ENCODE measurements around the gene DNAJB14. TPM values are rescaled to one million over a fixed set of nuclear protein-coding genes. Genes with fewer than 3 reads are reported as not detected.

DNAJB14 gene
- total RNA-seq, 1 donor from 2014 or later: 24.3 TPM

- Histone ChIP-seq H3K36me3 (peaks cover 0 to 6% of the 10 kb centered on the region in 2 donors), H3K27me3 (no peaks in the 10 kb centered on the region), H3K4me1 (peaks cover 64% of the 10 kb centered on the region), H3K9me3 (no peaks in the 10 kb centered on the region), H3K4me3 (peak overlapping the region; percentile 79 to 81), H3K27ac (peak overlapping the region; percentile 95)
- no peak for DNase-seq (ENCODE audit: extremely low spot score in 2 of 2)
- no peak for TF ChIP-seq CTCF (IDR thresholded peaks at IDR 0.05)
- no peak for TF ChIP-seq POLR2A (IDR thresholded peaks at IDR 0.05)
- no peak for TF ChIP-seq POLR2AphosphoS5 (IDR thresholded peaks at IDR 0.05; ENCODE audit: insufficient read depth in 1 of 2, low read depth in 1 of 2)
- intact Hi-C loops (cut with DNase I): loop anchor here (5.0 kb wide), 1 partner anchor 54 kb away; the partner anchor contains the start of gene LAMTOR3
These were observed 581 bp downstream of the DNAJB14 start for GRCh38 chr4:99945718-99946355.

- no peak for DNase-seq (ENCODE audit: extremely low spot score in 2 of 2)
- H3K36me3 ChIP-seq: peaks cover 0 to 6% of the 10 kb centered on the region in 2 donors
- H3K4me1 ChIP-seq: peaks cover 62% of the 10 kb centered on the region
- TF ChIP-seq POLR2AphosphoS5 (IDR thresholded peaks at IDR 0.05; ENCODE audit: insufficient read depth in 1 of 2, low read depth in 1 of 2) (no peak), POLR2A (IDR thresholded peaks at IDR 0.05) (no peak), CTCF (IDR thresholded peaks at IDR 0.05) (no peak)
- H3K27ac ChIP-seq: no peak overlapping the region
- intact Hi-C loops (cut with DNase I): loop anchor here (5.0 kb wide), 1 partner anchor 557 kb away; no protein-coding TSS in a partner anchor
- no peaks in the 10 kb centered on the region for H3K9me3 ChIP-seq
- H3K27me3 ChIP-seq: no peaks in the 10 kb centered on the region
- H3K4me3 ChIP-seq: no peak overlapping the region
These were observed 2.4 kb downstream of the DNAJB14 start for GRCh38 chr4:99943904-99944437.

- Histone ChIP-seq H3K36me3 (peaks cover 0 to 7% of the 10 kb centered on the region in 2 donors), H3K4me1 (peaks cover 16% of the 10 kb centered on the region), H3K27me3 (no peaks in the 10 kb centered on the region), H3K9me3 (peaks cover 17% of the 10 kb centered on the region), H3K27ac (no peak overlapping the region), H3K4me3 (no peak overlapping the region)
- TF ChIP-seq POLR2AphosphoS5 (IDR thresholded peaks at IDR 0.05; ENCODE audit: insufficient read depth in 1 of 2, low read depth in 1 of 2) (no peak), CTCF (IDR thresholded peaks at IDR 0.05) (no peak), POLR2A (IDR thresholded peaks at IDR 0.05) (no peak)
- intact Hi-C loops (cut with DNase I): no loop called here
- no peak for DNase-seq (ENCODE audit: extremely low spot score in 2 of 2)
These were observed 8.1 kb downstream of the DNAJB14 start for GRCh38 chr4:99938243-99938753.

- no peak for TF ChIP-seq CTCF (IDR thresholded peaks at IDR 0.05)
- no peak for TF ChIP-seq POLR2AphosphoS5 (IDR thresholded peaks at IDR 0.05; ENCODE audit: insufficient read depth in 1 of 2, low read depth in 1 of 2)
- TF ChIP-seq POLR2A (IDR thresholded peaks at IDR 0.05): no peak
- H3K27ac ChIP-seq: no peak overlapping the region
- peaks cover 0 to 7% of the 10 kb centered on the region in 2 donors for H3K36me3 ChIP-seq
- no peaks in the 10 kb centered on the region for H3K4me1 ChIP-seq
- intact Hi-C loops (cut with DNase I): no loop called here
- no peak overlapping the region for H3K4me3 ChIP-seq
- no peak for DNase-seq (ENCODE audit: extremely low spot score in 2 of 2)
- no peaks in the 10 kb centered on the region for H3K27me3 ChIP-seq
- peaks cover 17% of the 10 kb centered on the region for H3K9me3 ChIP-seq
These were observed 11.5 kb downstream of the DNAJB14 start for GRCh38 chr4:99934891-99935290.

- intact Hi-C loops (cut with DNase I): no loop called here
- H3K9me3 ChIP-seq: peaks cover 3% of the 10 kb centered on the region
- no peaks in the 10 kb centered on the region for H3K27me3 ChIP-seq
- peaks cover 0 to 3% of the 10 kb centered on the region in 2 donors for H3K36me3 ChIP-seq
- H3K4me3 ChIP-seq: no peak overlapping the region
- no peaks in the 10 kb centered on the region for H3K4me1 ChIP-seq
- no peak for DNase-seq (ENCODE audit: extremely low spot score in 2 of 2)
- H3K27ac ChIP-seq: no peak overlapping the region
- TF ChIP-seq POLR2AphosphoS5 (IDR thresholded peaks at IDR 0.05; ENCODE audit: insufficient read depth in 1 of 2, low read depth in 1 of 2) (no peak), CTCF (IDR thresholded peaks at IDR 0.05) (no peak), POLR2A (IDR thresholded peaks at IDR 0.05) (no peak)
These were observed 18.9 kb downstream of the DNAJB14 start for GRCh38 chr4:99927566-99927965.
